ENCODE data around the gene CCDC91.

The CCDC91 gene

GRCh38 chr12:28536088-28536487, 345.8 kb downstream of the CCDC91 start:
- DNase-seq (ENCODE audit: insufficient read length) (no peak), FAIRE-seq (no peak)
- TF ChIP-seq POLR2A (IDR thresholded peaks at IDR 0.05; ENCODE audit: low read depth, low read length) (no peak), POLR2AphosphoS5 (IDR thresholded peaks at IDR 0.05; ENCODE audit: low read depth, low read length) (no peak), TAF1 (IDR thresholded peaks at IDR 0.05; ENCODE audit: borderline replicate concordance, low read depth, low read length) (no peak)

- FAIRE-seq (no peak), DNase-seq (ENCODE audit: insufficient read length) (no peak)
- TF ChIP-seq TAF1 (IDR thresholded peaks at IDR 0.05; ENCODE audit: borderline replicate concordance, low read depth, low read length) (no peak), POLR2AphosphoS5 (IDR thresholded peaks at IDR 0.05; ENCODE audit: low read depth, low read length) (no peak), POLR2A (IDR thresholded peaks at IDR 0.05; ENCODE audit: low read depth, low read length) (no peak)
Observed at GRCh38 chr12:28537474-28537873, 347.2 kb downstream of the CCDC91 start.

- FAIRE-seq (no peak), DNase-seq (ENCODE audit: insufficient read length) (no peak)
- no peak for TF ChIP-seq TAF1 (IDR thresholded peaks at IDR 0.05; ENCODE audit: borderline replicate concordance, low read depth, low read length)
- no peak for TF ChIP-seq POLR2A (IDR thresholded peaks at IDR 0.05; ENCODE audit: low read depth, low read length)
- no peak for TF ChIP-seq POLR2AphosphoS5 (IDR thresholded peaks at IDR 0.05; ENCODE audit: low read depth, low read length)
Observed at GRCh38 chr12:28539691-28540323, 349.6 kb downstream of the CCDC91 start.

- FAIRE-seq (no peak), DNase-seq (ENCODE audit: insufficient read length) (no peak)
- no peak for TF ChIP-seq POLR2AphosphoS5 (IDR thresholded peaks at IDR 0.05; ENCODE audit: low read depth, low read length)
- no peak for TF ChIP-seq POLR2A (IDR thresholded peaks at IDR 0.05; ENCODE audit: low read depth, low read length)
- no peak for TF ChIP-seq TAF1 (IDR thresholded peaks at IDR 0.05; ENCODE audit: borderline replicate concordance, low read depth, low read length)
Observed at GRCh38 chr12:28540324-28540714, 350.1 kb downstream of the CCDC91 start.

GRCh38 chr12:28543021-28543890, 353.0 kb downstream of the CCDC91 start:
- TF ChIP-seq POLR2AphosphoS5 (IDR thresholded peaks at IDR 0.05; ENCODE audit: low read depth, low read length) (no peak), TAF1 (IDR thresholded peaks at IDR 0.05; ENCODE audit: borderline replicate concordance, low read depth, low read length) (no peak), POLR2A (IDR thresholded peaks at IDR 0.05; ENCODE audit: low read depth, low read length) (no peak)
- peak; percentile 66 for FAIRE-seq
- DNase-seq (ENCODE audit: insufficient read length) = no peak

GRCh38 chr12:28550757-28551704, 360.8 kb downstream of the CCDC91 start:
- no peak for DNase-seq (ENCODE audit: insufficient read length)
- no peak for FAIRE-seq
- TF ChIP-seq POLR2AphosphoS5 (IDR thresholded peaks at IDR 0.05; ENCODE audit: low read depth, low read length) (no peak), POLR2A (IDR thresholded peaks at IDR 0.05; ENCODE audit: low read depth, low read length) (no peak), TAF1 (IDR thresholded peaks at IDR 0.05; ENCODE audit: borderline replicate concordance, low read depth, low read length) (no peak)

GRCh38 chr12:28552251-28552970, 362.2 kb downstream of the CCDC91 start:
- FAIRE-seq (no peak), DNase-seq (ENCODE audit: insufficient read length) (no peak)
- TF ChIP-seq POLR2AphosphoS5 (IDR thresholded peaks at IDR 0.05; ENCODE audit: low read depth, low read length) = no peak
- TF ChIP-seq TAF1 (IDR thresholded peaks at IDR 0.05; ENCODE audit: borderline replicate concordance, low read depth, low read length) = no peak
- no peak for TF ChIP-seq POLR2A (IDR thresholded peaks at IDR 0.05; ENCODE audit: low read depth, low read length)

GRCh38 chr12:28555748-28556147, 365.5 kb downstream of the CCDC91 start:
- FAIRE-seq (no peak), DNase-seq (ENCODE audit: insufficient read length) (no peak)
- no peak for TF ChIP-seq TAF1 (IDR thresholded peaks at IDR 0.05; ENCODE audit: borderline replicate concordance, low read depth, low read length)
- no peak for TF ChIP-seq POLR2AphosphoS5 (IDR thresholded peaks at IDR 0.05; ENCODE audit: low read depth, low read length)
- no peak for TF ChIP-seq POLR2A (IDR thresholded peaks at IDR 0.05; ENCODE audit: low read depth, low read length)

GRCh38 chr12:28558250-28558649, 368.0 kb downstream of the CCDC91 start:
- TF ChIP-seq TAF1 (IDR thresholded peaks at IDR 0.05; ENCODE audit: borderline replicate concordance, low read depth, low read length) = no peak
- TF ChIP-seq POLR2AphosphoS5 (IDR thresholded peaks at IDR 0.05; ENCODE audit: low read depth, low read length) = no peak
- no peak for TF ChIP-seq POLR2A (IDR thresholded peaks at IDR 0.05; ENCODE audit: low read depth, low read length)
- FAIRE-seq = no peak
- DNase-seq (ENCODE audit: insufficient read length) = no peak

- FAIRE-seq (no peak), DNase-seq (ENCODE audit: insufficient read length) (no peak)
- TF ChIP-seq POLR2A (IDR thresholded peaks at IDR 0.05; ENCODE audit: low read depth, low read length) (no peak), TAF1 (IDR thresholded peaks at IDR 0.05; ENCODE audit: borderline replicate concordance, low read depth, low read length) (no peak), POLR2AphosphoS5 (IDR thresholded peaks at IDR 0.05; ENCODE audit: low read depth, low read length) (no peak)
Observed at GRCh38 chr12:28563286-28563685, 373.0 kb downstream of the CCDC91 start.
